HPDE6-E6E7 (cell line): Measurements from ENCODE around the gene S100A5.
"Not testable (repeated sequence)": the region's sequence is repeated elsewhere in the genome, so short reads cannot be mapped to it uniquely, and the experiment has no call there.

ENCODE experiments used
- DNase-seq: peaks from one replicate; pipeline ENCODE4 v3.0.0; 2011; ENCODE audit warnings: missing footprints; ENCODE audit errors: extremely low spot score

Gene S100A5

GRCh38 chr1:153566414-153567371, 26.0 kb upstream of the S100A5 start:
- peak; percentile 99 for DNase-seq

DNA sequence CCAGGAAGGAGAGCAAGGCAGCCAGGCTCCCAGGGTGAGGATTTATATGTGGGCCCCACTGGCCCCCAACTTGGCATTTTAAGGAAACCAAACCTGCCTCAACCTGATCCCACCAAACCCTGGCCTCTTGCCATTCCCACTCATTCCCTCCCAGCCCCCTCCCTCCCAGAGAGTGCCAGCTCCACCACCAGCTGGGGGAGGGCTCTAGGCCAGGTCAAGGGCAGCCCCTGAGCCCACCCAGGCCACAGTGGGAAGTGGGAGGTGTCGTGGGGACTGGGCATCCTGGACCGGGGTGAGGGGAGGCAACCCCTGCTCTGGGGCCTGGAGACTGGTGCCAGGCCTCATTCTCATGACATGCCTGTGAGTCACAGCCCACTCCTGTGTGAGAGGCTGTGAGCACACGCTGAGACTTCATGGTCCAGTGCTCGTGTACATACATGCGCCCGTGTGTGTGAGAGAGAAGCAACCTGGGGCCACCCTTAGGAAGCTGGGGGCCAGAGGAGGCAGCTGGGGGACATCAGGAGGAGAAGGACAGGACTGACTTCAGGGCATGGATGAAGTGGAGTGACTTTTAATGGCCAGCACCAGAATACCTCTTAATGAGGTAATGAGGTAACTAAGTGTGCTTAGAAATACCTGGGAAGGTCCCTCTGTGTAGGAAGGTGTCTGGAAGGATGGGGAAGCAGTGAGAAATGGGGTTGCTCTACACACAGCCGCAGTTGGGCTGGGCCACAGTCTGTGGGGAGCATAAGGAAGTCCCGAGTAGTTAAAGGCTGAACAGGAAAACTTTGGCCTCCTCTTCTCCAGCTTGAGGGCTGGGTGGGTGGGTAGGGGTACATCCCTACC, 25.0 kb upstream of the S100A5 start, which contains the start of gene S100A2:
S100A2 (minus strand) TSS at position 316 of the 846 bp plus-strand sequence. CDS start 1,967 bp downstream, outside the sequence.
- peak; percentile 93 for DNase-seq

GRCh38 chr1:153563991-153564390, 23.3 kb upstream of the S100A5 start:
- DNase-seq, result no peak

DNA sequence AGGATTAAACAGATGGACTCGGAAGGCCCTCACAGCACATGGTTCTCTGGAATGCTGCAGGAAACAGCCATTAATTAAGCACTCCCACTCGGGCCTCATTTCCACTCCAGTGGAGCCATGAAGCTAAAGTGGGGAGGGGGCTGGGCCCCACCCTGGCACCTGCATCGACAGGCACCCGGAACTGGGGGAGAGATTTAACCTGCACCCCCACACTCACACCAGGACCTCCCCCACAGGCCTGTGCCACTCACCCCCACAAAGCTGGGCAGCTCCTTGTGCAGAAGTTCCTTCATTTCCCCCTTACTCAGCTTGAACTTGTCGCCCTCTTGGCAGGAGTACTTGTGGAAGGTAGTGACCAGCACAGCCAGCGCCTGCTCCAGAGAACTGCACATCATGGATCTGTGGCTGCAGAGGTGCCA, 22.8 kb upstream of the S100A5 start:
- no peak for DNase-seq

GRCh38 chr1:153562021-153562420, 21.3 kb upstream of the S100A5 start:
- not testable (repeated sequence) for DNase-seq

GRCh38 chr1:153561466-153561985, 20.8 kb upstream of the S100A5 start:
- DNase-seq, result no peak

GRCh38 chr1:153560771-153561465, 20.2 kb upstream of the S100A5 start:
- no peak for DNase-seq

DNA sequence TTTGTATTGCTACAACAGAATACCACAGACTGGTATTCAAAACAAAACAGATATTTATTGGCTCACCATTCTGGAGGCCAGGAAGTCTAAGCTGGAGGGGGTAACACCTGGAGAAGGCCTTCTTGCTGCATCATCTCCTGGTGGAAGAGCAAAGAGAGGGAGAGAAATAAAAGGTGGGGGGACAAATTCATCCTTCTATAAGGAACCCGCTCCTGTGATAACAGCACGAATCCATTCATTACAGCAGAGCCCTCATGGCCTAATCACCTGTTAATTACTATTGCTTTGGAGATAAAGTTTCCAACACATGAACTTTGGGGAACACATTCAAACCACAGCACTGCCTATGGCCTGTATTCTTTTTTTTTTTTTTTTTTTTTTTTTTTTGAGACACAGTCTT, 19.5 kb upstream of the S100A5 start:
- no peak for DNase-seq

DNA sequence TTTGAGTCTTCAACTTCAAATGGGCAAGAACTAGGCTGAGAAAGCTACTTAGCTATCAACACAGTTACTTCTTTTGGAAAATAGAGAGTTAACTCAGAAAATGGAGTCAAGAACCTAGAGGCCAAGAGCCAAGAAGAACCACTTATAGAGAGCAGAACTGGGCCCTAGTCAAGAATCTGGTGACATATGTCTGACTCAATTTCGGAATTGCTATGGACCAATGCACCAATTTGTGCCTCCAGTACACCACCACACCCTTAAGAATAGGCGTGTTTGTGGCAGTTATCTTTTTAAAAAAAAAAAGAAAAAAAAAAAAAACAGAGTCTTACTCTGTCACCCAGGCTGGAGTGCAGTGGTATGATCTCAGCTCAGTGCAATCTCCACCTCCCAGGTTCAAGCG, 17.1 kb upstream of the S100A5 start:
- DNase-seq, result no peak

DNA sequence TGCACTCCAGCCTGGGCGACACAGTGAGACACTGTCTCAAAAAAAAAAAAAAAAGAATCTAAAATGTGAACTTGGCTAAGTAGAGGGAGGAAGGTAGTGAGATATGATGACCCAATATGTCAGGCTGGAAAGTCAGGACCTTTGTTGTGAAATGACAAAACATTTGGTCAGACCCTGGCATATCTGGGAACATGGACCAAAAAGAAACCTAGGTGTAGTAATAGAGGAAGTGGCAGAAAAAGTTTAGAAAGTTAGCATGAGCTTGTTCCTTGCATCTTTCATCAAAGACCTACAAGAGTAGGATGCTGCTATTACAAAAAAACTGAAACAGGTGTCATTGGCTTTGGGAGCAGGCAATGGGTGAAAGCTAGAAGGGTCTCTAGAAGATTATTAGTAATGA, 15.6 kb upstream of the S100A5 start:
- no peak for DNase-seq

GRCh38 chr1:153553830-153554541, 13.3 kb upstream of the S100A5 start:
- DNase-seq, result no peak

GRCh38 chr1:153553096-153553495, 12.4 kb upstream of the S100A5 start:
- DNase-seq, result no peak

DNA sequence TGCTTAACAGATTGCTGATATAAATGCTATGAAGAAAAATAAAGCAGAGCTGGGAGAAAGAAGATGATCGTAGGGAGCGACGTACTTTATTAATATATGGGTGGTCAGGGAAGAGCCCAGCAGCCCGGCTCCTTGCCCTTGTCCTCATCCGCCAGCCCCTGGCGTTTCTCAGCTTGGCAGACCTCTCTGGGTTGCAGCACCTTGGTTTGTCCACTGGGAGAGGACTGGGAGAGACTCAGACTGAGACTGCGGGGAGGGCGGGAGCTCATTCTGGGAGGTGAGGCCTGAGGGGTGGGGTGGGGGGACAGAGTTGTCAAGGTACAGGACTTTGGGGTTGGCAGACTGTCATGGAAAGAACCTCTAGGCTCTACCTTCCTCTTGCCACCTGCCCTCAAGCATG, 11.6 kb upstream of the S100A5 start:
- no peak for DNase-seq

DNA sequence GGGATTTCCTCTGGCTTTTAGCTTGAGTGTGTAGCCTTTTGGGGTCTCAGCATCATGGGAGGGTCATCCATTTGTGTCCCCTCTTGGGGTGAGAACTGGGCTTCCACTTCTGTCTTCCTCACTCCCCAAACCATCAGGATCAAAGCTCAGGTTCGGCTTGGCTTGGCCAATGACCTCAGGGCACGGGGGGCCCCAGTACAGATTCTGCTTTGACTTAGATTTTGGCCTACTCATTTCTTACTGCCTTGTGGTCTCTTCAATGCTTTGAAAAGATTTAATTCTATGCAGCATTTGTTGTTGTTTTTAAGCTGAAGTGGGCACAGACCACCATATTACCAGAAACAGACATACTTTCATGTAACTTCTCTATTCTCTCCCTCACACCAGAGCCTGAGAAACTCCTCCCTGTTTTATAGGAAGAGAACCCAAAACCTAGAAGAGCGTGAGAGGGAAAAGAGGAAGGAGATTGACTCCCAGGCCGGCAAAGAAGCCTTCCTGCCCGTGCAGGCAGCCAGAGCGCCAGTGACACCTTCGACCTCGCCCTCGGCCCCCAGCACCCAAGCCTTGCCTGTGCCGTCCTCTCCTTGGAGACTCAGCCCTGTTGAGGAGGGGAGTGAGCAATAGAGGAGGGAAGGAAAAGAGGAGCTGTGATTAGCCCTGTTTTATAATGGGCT, 10.2 kb upstream of the S100A5 start:
- DNase-seq, result no peak

GRCh38 chr1:153550398-153550758, 9.6 kb upstream of the S100A5 start:
- DNase-seq, result no peak

DNA sequence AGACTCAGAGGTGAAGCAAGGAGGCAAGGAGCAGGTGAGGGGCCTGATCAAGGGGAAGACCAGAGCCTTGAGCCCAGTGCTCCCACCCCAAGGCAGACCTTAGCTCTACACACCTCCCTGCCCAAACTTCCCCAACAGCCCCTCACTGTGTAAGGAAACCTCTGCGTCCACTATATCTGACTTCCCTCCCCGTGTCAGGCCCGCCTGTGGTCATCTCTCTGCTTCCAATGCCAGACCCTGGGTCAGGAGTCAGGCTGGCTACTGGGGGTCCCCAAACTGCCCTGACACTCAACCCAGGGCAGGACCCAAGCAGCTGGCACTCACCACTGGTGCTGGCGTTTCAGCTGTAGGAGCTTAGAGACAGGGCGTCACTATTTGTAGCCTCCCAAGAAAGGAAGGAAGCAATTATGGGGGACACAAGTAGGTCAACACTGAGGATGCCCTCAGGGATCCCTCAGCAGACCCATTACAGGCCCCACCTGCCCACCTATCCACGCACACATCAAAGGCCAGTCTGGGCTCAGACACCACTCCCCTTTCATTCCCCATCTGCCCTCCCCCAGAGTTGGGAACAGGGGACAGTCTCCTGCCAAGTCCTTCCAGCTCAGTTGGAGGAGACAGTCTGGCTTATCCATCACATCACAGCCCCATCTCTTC, 9.1 kb upstream of the S100A5 start:
- no peak for DNase-seq

GRCh38 chr1:153548722-153549688, 8.3 kb upstream of the S100A5 start, which contains the start of gene S100A3:
Gene S100A3, minus strand, starts transcription at chr1:153549258. Its CDS starts 773 bp downstream, at chr1:153548485.
- no peak for DNase-seq
